IMR-90 (cell line): ENCODE results near the gene IL21R. TPM values are rescaled to one million over a fixed set of nuclear protein-coding genes. Genes with fewer than 3 reads are reported as not detected.
A peak's percentile ranks its signal among the peaks of the same experiment; 100 is the strongest.

Experiments used
- ATAC-seq: fragments of 200-7000 bp; cut with Tn5 transposase; 2 replicates; pipeline ENCODE4 v1.9.1; 2020; ENCODE audit warnings: low read depth, mild to moderate bottlenecking, moderate library complexity
- BruUV-seq: library from RNA; stranded (reverse); fragments of 400-500 nt; replicated peaks from 2 replicates; lab custom pipeline; 2021; lab: Mats Ljungman, UMichigan
- CTCF ChIA-PET: fragments of 300-600 bp; formaldehyde crosslinking; extraction: SDS; loops from one replicate; lab custom pipeline; 2021; ENCODE audit warnings: antibody characterized with exemption; lab: Yijun Ruan, JAX
- POLR2A ChIA-PET: fragments of 300-600 bp; sonication (Branson Sonifier 250); formaldehyde crosslinking; loops from one replicate; lab custom pipeline; 2022; ENCODE audit warnings: antibody characterized with exemption; ENCODE audit not compliant: unreplicated experiment; lab: Charles Lee
- DNase-seq: peaks from one replicate; pipeline ENCODE4 v3.0.0; 2013
- H2AFZ ChIP-seq: replicated peaks from 2 replicates; pipeline ENCODE3; 2013; ENCODE audit warnings: low read length, mild to moderate bottlenecking; ENCODE audit not compliant: poor library complexity
- H2AK5ac ChIP-seq: 2 replicates; pipeline ENCODE4 v1.6.1; 2013; ENCODE audit warnings: low read depth, low read length, inconsistent platforms
- H2AK9ac ChIP-seq: replicated peaks from 2 replicates; pipeline ENCODE3; 2013; ENCODE audit warnings: mild to moderate bottlenecking, low read depth, low read length, moderate library complexity; ENCODE audit not compliant: poor library complexity
- H2BK120ac ChIP-seq: 2 replicates; pipeline ENCODE4 v1.6.1; 2013; ENCODE audit warnings: low read depth, low read length, inconsistent platforms
- H2BK15ac ChIP-seq: 3 replicates; pipeline ENCODE4 v1.6.1; 2013; ENCODE audit warnings: low read depth, low read length, inconsistent platforms
- H2BK20ac ChIP-seq: 2 replicates; pipeline ENCODE4 v1.6.1; 2013; ENCODE audit warnings: low read depth, mild to moderate bottlenecking, inconsistent platforms, low read length, moderate library complexity
- H2BK5ac ChIP-seq: 2 replicates; pipeline ENCODE4 v1.6.1; 2013; ENCODE audit warnings: mild to moderate bottlenecking, low read depth, low read length, inconsistent platforms; ENCODE audit not compliant: poor library complexity, severe bottlenecking
- H3K14ac ChIP-seq: replicated peaks from 2 replicates; pipeline ENCODE4 v1.6.1; 2013; ENCODE audit warnings: low read depth, low read length, inconsistent platforms
- H3K18ac ChIP-seq: 2 replicates; pipeline ENCODE4 v1.6.1; 2013; ENCODE audit warnings: low read depth, low read length, control low read depth
- H3K23ac ChIP-seq: 2 replicates; pipeline ENCODE4 v1.6.1; 2013; ENCODE audit warnings: low read depth, low read length, inconsistent platforms
- H3K27ac ChIP-seq: 2 replicates; pipeline ENCODE4 v1.5.1; 2013; ENCODE audit warnings: mild to moderate bottlenecking, control low read depth, low read length; ENCODE audit not compliant: insufficient read depth
- H3K27me3 ChIP-seq: 2 replicates; pipeline ENCODE4 v1.6.1; 2013; ENCODE audit warnings: low read length; ENCODE audit not compliant: control insufficient read depth, insufficient read depth
- H3K36me3 ChIP-seq: 2 replicates; pipeline ENCODE4 v1.6.1; 2013; ENCODE audit warnings: low read length, mixed read lengths; ENCODE audit not compliant: control insufficient read depth, insufficient read depth
- H3K4ac ChIP-seq: 2 replicates; pipeline ENCODE4 v1.6.1; 2013; ENCODE audit warnings: low read depth, low read length, inconsistent platforms
- H3K4me1 ChIP-seq: 2 replicates; pipeline ENCODE4 v1.6.1; 2013; ENCODE audit warnings: low read length, mixed read lengths; ENCODE audit not compliant: control insufficient read depth, insufficient read depth
- H3K4me2 ChIP-seq: 2 replicates; pipeline ENCODE4 v1.6.1; 2013; ENCODE audit warnings: low read depth, mild to moderate bottlenecking, control low read depth, low read length, moderate library complexity
- H3K4me3 ChIP-seq: 2 replicates; pipeline ENCODE4 v1.5.1; 2013; ENCODE audit warnings: low read depth, mild to moderate bottlenecking, control low read depth, low read length, moderate library complexity; ENCODE audit not compliant: insufficient read depth
- H3K56ac ChIP-seq: 2 replicates; pipeline ENCODE4 v1.6.1; 2013; ENCODE audit warnings: low read length, inconsistent platforms; ENCODE audit not compliant: insufficient read depth; ENCODE audit errors: extremely low read depth
- H3K79me1 ChIP-seq, 2 experiments: 2 replicates each; pipeline ENCODE4 v1.6.1; 2013; ENCODE audit warnings: low read length in 2 of 2, inconsistent platforms in 1 of 2, low read depth in 1 of 2
- H3K9ac ChIP-seq: 2 replicates; pipeline ENCODE4 v1.6.1; 2013; ENCODE audit warnings: low read depth, low read length, control low read depth
- H3K9me1 ChIP-seq: 2 replicates; pipeline ENCODE4 v1.6.1; 2013; ENCODE audit warnings: low read length, inconsistent platforms; ENCODE audit not compliant: insufficient read depth
- H3K9me3 ChIP-seq: 2 replicates; pipeline ENCODE4 v1.6.1; 2013; ENCODE audit warnings: low read length; ENCODE audit not compliant: control insufficient read depth, insufficient read depth
- H4K20me1 ChIP-seq: 2 replicates; pipeline ENCODE4 v1.6.1; 2013; ENCODE audit warnings: low read length, inconsistent platforms; ENCODE audit not compliant: insufficient read depth
- H4K5ac ChIP-seq: 2 replicates; pipeline ENCODE4 v1.6.1; 2013; ENCODE audit warnings: mild to moderate bottlenecking, low read depth, low read length, control low read depth
- H4K8ac ChIP-seq, 2 experiments: 2 replicates each; pipeline ENCODE4 v1.6.1; 2013; ENCODE audit warnings: low read depth in 2 of 2, low read length in 2 of 2, control low read depth in 1 of 2, inconsistent platforms in 1 of 2
- H4K91ac ChIP-seq: 2 replicates; pipeline ENCODE4 v1.6.1; 2013; ENCODE audit warnings: low read depth, low read length, inconsistent platforms; ENCODE audit not compliant: insufficient read depth
- MAZ ChIP-seq: IDR thresholded peaks from 2 replicates; pipeline ENCODE4 v1.6.1; 2012; ENCODE audit warnings: low read depth, mild to moderate bottlenecking, low read length, improper control_type of control experiment, moderate library complexity, borderline replicate concordance
- POLR2A ChIP-seq: IDR thresholded peaks from 2 replicates; pipeline ENCODE4 v1.6.1; 2012; ENCODE audit warnings: mild to moderate bottlenecking, low read depth, low read length
- WGBS, 2 experiments: methylation state at CpG; one replicate each; pipeline versions ENCODE4 v1.1.5 to v1.1.7; 2013; ENCODE audit warnings: missing lambda C conversion rate in 2 of 2; ENCODE audit not compliant: insufficient read length in 1 of 2; ENCODE audit errors: extremely low coverage in 2 of 2; 5-methylcytosine and 5-hydroxymethylcytosine counted together
- dilution Hi-C: fragments of 300-500 bp; cut with HindIII; formaldehyde crosslinking; loops from one replicate; pipeline ENCODE4 v1.14.3; 2018; ENCODE audit warnings: low sequenced_read_pairs; ENCODE audit not compliant: unreplicated experiment
- in situ Hi-C: fragments of 300-500 bp; cut with MboI; formaldehyde crosslinking; loops from 3 replicates; pipeline ENCODE4 v1.14.3; 2019; ENCODE audit warnings: low sequenced_read_pairs, inconsistent platforms, mixed read lengths
- intact Hi-C: fragments of 100-400 bp; cut with micrococcal nuclease; formaldehyde crosslinking; loops from 2 replicates; pipeline ENCODE4 v1.10.0; 2022
- polyA plus RNA-seq, 3 experiments: library from polyadenylated mRNA; depleted of rRNA; stranded (reverse); fragments of >200 nt; gene quantifications; 2 replicates each; pipeline ENCODE4 v1.2.3, GENCODE V29; 2012; ENCODE audit warnings: low replicate concordance in 1 of 3
- total RNA-seq: library from RNA; depleted of rRNA; stranded (reverse); fragments of >200 nt; gene quantifications from 2 replicates; pipeline ENCODE4 v1.2.3, GENCODE V29; 2012
- TF ChIP-seq, protein P1 (sequence below): fragments of 150-350 bp; IDR thresholded peaks from 2 replicates; pipeline ENCODE4 v1.6.1; 2016; ENCODE audit warnings: low read depth, mild to moderate bottlenecking, low read length, moderate library complexity, borderline replicate concordance

Gene IL21R
- total and polyA plus RNA-seq, 2 of the 4 experiments (the other 2 are of a cell fraction), result 0.72 to 0.97 TPM

DNA sequence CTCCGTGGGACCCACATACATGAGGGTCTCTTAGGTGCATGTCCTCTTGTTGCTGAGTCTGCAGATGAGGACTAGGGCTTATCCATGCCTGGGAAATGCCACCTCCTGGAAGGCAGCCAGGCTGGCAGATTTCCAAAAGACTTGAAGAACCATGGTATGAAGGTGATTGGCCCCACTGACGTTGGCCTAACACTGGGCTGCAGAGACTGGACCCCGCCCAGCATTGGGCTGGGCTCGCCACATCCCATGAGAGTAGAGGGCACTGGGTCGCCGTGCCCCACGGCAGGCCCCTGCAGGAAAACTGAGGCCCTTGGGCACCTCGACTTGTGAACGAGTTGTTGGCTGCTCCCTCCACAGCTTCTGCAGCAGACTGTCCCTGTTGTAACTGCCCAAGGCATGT lies 38.2 kb upstream of the IL21R start:
- in situ Hi-C loops (no loop called here), dilution Hi-C loops (no loop called here), intact Hi-C loops (no loop called here)
- Histone ChIP-seq H3K4ac (0 out of 2 replicates have a peak overlapping the region, but pooled peaks have one; percentile 17), H2AK5ac (peak overlapping the region; percentile 66), H3K18ac (no peak overlapping the region), H2BK20ac (no peak overlapping the region), H3K79me1 (peaks cover 0 to 16% of the 10 kb centered on the region in 2 experiments; a peak in 3 of 4 replicates), H3K27me3 (no peaks in the 10 kb centered on the region), H3K9ac (no peak overlapping the region), H3K23ac (no peak overlapping the region), H3K9me3 (peaks cover 4% of the 10 kb centered on the region), H3K4me2 (no peak overlapping the region), H2BK120ac (no peak overlapping the region), H4K8ac (no peak overlapping the region), H4K20me1 (no peaks in the 10 kb centered on the region), H3K14ac (no peak overlapping the region), H3K9me1 (peaks cover 9% of the 10 kb centered on the region; the same call in 1 of the 2 replicates), H2BK15ac (no peak overlapping the region), H3K27ac (no peak overlapping the region), H3K56ac (no peak overlapping the region), H3K4me1 (peaks cover 9% of the 10 kb centered on the region), H2BK5ac (no peak overlapping the region), H2AFZ (no peak overlapping the region), H3K4me3 (no peak overlapping the region), H4K91ac (no peak overlapping the region; the same call in 1 of the 2 replicates), H3K36me3 (peaks cover 48% of the 10 kb centered on the region), H4K5ac (no peak overlapping the region), H2AK9ac (peak overlapping the region; percentile 53)
- WGBS, 2 experiments, result 89% methylated on average over 4 of the region's 9 CpGs; no CpG with 5 or more reads in 1 of the 2 experiments
- ATAC-seq, result no peak
- POLR2A ChIA-PET, result no interaction called here
- BruUV-seq, result no TSS peak
- CTCF ChIA-PET, result no interaction called here
- no peak for DNase-seq
- TF ChIP-seq, protein P1, sequence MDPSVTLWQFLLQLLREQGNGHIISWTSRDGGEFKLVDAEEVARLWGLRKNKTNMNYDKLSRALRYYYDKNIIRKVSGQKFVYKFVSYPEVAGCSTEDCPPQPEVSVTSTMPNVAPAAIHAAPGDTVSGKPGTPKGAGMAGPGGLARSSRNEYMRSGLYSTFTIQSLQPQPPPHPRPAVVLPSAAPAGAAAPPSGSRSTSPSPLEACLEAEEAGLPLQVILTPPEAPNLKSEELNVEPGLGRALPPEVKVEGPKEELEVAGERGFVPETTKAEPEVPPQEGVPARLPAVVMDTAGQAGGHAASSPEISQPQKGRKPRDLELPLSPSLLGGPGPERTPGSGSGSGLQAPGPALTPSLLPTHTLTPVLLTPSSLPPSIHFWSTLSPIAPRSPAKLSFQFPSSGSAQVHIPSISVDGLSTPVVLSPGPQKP, result no peak
- TF ChIP-seq POLR2A, result no peak
- no peak for TF ChIP-seq MAZ
